Activated T-helper 9 cell treated with anti-CD3 and anti-CD28 coated beads, Interleukin-2, amount 50 U/mL, for 16 hours (primary cell): Measurements from ENCODE around the gene SWAP70.
A peak's percentile ranks its signal among the peaks of the same experiment; 100 is the strongest.
"Not testable (repeated sequence)": the region's sequence is repeated elsewhere in the genome, so short reads cannot be mapped to it uniquely, and the experiment has no call there.

Experiments
- DNase-seq: peaks from one replicate; pipeline ENCODE4 v3.0.0-alpha.2; 2020; ENCODE audit warnings: low read depth

SWAP70 gene

DNA sequence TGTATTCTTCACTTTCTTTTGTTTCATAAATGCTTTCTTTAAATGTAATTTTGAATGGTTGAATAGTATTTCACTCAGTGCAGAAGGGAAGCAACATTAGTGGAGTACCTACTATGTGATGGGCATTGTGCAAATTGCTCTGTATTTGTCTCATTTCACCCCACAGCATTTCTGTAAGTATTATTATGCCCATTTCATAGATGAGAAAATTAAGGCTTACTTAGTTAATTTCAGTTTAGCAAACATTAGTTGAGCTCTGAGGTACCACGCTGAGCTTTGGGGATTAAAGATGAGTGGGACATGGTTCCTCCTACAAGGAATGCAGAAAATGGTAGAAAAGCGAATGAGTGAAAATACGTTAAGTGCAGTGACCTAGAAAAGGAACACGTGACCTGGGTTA lies 58.1 kb downstream of the SWAP70 start:
- DNase-seq, result no peak

GRCh38 chr11:9722893-9723292 lies 59.0 kb downstream of the SWAP70 start:
- no peak for DNase-seq

DNA sequence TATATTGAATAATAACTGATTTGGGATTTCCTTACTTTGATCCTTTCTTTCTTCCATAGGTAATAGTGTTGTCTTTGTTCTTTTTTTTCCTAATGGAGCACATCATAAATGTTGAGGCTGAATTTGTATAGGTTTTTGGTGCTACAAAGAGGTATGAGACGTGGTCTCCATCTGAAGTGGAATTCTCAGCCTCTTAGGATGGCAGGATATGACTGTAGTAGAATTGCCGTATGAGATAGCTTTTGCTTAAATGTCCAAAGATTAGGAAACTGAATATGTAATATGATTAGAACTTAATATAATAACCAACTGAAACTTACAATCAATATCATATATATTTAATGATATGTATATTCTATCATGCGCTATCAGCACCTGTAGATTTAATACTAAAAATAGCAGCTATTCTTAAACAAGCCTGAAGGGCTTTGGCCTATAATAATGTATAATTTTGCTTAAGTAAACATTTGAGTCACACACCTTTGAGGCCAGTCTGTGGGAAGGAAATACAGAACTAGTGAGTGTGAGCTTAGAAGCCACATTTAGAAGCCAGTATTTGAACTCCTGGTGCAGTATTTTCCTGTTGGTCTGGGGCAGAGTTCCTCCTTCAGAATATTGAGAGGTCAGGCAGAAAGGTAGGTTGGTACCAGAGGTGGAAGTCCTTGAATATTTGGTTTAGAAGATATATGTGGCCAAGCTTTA lies 62.6 kb downstream of the SWAP70 start:
- no peak for DNase-seq

DNA sequence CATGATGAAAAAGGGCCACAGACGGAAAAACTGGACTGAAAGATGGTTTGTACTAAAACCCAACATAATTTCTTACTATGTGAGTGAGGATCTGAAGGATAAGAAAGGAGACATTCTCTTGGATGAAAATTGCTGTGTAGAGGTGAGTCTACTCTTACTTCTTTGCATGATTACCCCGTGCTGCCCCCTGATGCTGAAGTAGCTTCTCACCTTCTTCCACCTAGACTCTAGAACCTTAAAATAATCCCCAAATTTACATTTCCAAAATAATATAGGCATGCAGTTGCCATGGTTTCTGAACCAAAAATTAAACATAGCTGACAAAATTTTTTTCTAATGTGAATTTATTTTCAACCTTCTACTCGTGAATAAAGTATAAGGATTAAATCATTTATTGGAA lies 64.2 kb downstream of the SWAP70 start:
- DNase-seq, result no peak

DNA sequence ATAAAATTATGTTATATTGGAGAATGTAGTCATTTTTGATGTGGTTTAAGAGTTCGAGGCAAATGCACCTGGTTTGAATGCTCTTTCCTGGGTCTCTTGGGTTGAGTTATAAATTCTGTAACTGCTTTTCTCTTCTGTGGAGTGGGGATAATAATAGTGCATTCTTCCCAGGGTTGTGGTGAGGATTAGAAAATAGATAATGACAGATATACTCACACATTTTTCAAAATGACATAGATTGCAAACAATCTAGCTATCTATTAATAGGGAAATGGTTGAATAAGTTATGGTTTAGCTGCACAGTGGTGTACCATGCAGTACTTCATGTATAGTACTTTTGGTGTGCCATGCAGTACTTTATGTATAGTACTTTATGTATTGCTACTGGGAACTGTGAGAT lies 67.4 kb downstream of the SWAP70 start:
- no peak for DNase-seq

GRCh38 chr11:9732453-9732852 lies 68.6 kb downstream of the SWAP70 start:
- no peak for DNase-seq

DNA sequence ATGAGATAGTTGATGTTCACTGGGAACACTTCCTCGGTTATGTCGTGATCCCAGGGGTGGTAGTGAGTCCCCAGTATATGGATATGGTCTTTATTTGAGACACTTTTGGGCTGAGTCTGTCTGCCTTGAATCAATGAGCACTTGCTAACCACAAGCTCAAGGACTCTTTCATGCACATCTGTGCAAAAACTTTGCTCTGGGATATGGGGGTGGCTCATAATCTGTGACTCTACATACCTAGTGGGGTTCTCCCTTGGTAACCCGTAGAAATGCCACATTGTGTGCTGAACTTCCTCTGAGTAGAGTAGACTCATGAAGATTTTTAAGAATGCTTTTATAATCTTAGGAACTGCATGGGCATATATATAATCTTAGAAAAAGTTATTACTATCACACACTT lies 69.3 kb downstream of the SWAP70 start:
- no peak for DNase-seq

- DNase-seq, result no peak
These were observed 71.4 kb downstream of the SWAP70 start for GRCh38 chr11:9735236-9735635.

DNA sequence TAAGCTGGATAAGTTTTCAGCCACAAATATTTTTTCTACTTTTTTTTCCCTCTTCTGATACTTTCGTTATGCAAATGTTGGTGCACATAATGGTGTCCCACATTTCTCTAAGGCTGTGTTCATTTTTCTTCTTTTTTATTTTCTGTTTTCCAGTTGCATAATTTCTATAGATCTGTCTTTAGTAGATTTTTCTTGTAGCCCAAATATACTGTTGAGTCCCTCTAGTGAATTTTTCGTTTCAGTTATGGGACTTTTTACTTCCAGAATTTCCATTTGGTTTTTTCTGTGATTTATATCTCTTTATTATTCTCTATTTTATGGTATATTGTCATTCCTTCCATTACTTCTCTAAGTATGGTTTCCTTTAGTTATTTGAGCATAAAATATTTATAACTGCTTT lies 72.0 kb downstream of the SWAP70 start:
- DNase-seq, result no peak

DNA sequence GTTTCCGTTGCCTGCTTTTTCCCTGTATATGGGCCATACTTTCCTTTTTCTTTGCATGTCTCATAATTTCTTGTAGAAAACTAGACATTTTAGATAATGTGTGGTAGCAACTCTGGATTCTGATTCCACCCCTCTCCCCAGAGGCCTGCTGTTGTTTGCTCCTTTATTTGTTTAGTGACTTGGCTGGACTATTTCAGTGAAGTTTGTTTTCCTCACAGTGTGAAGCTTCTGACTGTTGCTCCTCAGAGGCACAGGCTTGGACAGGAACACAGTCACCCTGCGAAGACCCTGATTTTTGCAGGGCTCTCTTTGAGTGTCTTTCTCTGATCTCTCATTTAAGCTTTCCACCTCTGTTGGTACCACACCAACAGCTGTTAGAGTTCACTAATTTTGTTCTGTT lies 72.5 kb downstream of the SWAP70 start:
- DNase-seq, result no peak

DNA sequence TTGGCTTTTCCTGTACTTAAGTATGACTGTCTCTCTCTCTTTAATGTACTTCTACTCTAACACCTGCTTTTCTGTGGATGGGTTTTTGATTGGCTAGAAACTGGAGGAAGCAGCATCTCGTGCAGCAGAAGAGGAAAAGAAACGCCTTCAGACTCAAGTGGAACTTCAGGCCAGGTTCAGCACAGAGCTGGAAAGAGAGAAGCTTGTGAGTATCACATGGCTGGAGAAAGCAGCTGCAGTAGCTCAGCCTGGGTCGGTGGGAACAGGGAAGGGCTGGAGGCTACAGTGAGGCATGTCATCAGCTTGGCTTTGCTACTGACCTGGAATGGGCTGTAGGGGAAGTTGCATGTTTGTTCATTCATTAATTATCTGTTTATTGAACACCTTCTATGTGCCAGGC lies 74.2 kb downstream of the SWAP70 start:
- DNase-seq, result no peak

- no peak for DNase-seq
These were observed 74.8 kb downstream of the SWAP70 start for GRCh38 chr11:9738707-9739106.

DNA sequence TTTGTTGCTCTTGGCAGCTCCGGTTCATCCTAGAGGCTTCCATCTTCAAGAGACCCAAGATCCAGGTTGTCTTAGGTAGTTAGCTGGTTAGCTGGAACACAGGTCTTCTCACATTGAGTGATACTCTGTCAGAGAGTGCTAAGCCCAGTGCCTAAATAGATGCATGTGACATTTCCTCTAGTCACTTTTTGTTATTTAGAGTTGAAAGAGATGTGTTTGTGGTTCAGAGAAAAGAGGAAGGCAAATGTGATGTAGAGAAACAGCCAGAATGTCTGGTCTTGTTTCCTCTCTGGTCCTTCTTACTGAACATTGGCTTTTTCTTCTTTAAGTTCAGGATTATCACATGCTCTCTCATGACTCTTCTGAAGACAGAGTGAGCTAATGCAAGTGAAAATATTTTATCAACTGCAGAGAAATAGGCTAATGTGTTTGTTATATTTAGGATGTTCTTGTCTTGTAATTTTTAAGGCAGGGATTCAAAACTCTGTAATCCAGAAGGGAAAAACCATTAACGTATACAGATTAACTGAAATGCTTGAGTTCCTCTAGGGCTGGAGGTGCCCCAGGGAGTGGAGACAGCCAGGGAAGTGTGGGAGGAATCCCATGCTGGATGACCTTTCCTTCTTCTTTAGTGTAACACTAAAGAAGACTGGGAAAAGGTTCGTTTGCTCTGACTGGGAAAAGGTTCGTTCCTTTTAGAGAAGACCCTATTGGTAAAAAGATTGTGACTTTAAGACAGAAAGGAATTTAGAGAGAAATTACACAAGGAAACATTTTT lies 75.4 kb downstream of the SWAP70 start:
- no peak for DNase-seq

DNA sequence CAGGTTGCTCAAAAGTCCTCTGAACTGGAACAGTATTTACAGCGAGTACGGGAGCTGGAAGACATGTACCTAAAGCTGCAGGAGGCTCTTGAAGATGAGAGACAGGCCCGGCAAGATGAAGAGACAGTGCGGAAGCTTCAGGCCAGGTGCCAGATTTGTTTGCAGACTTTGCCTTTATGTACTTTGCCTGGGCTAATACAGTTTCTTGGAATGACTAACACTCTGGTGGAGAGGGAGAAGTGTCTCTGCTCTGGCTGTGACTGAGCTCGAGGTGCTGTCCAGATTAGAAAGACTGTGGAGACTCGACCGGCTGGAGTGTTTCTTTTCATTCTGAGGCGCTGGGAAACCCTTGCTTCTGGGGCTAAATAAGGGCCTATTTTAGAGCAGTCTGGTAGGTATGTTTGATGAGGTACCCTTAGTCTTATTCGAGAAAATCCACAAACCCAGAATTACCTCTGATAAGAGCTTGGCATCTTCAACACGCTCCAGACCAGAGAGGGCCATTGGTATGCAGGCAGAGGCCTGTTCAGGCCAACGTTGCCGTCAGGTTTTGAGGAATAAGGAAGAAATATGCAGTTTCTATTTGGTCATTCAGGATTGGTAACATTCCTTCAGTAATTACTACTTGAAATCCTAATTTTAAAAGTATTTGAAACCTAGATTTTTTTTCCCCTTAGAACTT lies 76.5 kb downstream of the SWAP70 start:
- no peak for DNase-seq

GRCh38 chr11:9741260-9741659 lies 77.4 kb downstream of the SWAP70 start:
- DNase-seq, result no peak

- DNase-seq, result not testable (repeated sequence)
These were observed 79.6 kb downstream of the SWAP70 start for GRCh38 chr11:9743512-9743911.

DNA sequence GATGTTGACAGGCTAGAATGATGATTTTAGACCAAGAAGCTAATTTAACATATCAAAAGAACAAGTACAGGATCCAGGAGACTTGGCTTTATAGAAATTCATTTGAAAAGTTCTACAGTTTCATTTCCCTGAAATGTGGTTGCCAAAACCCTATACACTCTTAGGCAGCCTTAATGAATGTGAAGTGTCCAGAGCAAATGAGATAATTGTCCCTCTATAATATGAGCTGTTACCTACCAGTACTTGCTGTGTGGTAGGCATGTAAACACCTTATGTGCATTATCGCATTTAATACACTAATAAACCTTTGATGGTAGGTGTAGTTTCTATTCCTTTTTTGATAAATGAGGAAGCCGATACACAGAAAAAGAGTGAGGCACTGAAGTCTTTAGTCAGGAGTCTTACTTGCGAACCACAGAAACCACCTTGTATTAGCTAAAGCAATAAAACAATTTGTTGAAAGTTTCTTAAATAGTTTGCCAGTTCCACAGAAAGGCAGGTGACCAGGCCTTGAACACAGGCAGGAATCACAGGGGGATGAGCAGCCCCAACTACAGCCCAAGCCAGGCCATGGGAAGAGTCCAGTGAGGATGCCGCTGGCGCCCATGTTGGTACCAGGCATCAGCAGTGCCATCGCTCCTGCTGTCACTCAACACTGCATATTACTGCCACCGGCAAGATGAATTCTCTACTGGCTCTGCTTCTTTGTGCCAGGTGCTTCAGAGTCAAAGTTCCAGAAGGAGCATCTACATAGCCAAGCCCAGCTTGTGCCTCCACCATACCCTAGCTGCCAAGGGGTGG lies 81.7 kb downstream of the SWAP70 start:
- DNase-seq, result no peak

DNA sequence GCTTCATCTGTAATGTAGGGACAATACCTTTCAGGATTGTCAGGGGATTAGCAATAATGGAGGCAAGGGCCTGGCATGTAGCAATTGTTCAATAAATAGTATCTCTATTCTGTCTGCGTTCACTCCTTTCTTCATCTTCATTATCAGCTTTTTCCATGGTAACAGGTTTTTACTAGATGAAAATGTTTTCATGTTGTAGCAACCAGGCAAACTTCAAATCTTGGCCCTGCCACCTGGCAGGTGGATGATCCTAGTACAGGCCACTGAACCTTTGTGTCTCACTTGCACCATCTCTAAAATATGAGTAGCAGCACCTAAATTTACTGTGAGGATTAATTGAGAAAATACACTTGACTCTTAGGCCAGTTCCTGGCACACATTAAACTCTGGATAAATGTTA lies 83.4 kb downstream of the SWAP70 start:
- DNase-seq, result no peak

DNA sequence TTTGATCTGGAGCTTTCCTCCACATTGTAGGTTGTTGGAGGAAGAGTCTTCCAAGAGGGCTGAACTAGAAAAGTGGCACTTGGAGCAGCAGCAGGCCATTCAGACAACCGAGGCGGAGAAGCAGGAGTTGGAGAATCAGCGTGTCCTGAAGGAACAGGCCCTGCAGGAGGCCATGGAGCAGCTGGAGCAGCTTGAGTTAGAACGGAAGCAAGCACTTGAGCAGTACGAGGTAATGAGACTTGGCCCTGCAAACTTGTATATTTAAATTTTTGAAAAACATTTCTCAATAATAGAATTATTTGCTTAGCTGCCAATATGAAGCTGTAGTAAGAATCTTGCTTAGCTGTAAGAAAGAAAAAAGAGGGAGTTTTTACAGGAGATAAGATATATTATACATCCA lies 84.0 kb downstream of the SWAP70 start:
- DNase-seq, result no peak

DNA sequence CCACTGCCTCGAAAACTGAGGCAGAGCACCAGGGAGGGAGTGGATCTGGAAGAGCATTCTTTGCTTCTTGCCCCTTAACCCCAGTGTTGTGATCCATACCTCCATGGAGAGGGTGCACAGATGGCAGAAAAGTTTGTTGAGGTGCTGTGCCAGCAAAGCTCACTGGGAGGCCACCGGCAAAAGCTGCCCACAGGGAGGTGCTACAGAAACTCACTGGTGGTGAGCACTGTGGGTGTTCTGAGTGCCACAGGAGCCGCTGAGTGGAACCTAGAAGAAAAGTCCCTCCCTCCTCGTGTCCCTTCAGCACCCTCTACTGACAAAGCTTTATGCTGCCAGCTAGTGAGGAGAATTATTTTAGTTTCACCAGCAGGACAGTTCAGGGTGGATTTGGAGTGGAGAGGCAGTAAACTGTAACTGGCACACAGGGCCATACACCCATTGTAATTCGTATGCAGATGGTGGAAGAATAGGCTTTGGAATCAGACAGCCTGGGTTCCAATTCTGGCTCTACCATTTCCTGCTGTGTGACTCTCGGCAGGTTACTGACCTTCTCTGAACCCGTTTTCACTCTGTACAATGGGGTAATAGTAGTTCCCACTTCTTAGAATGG lies 84.6 kb downstream of the SWAP70 start:
- peak; percentile 29 for DNase-seq

- no peak for DNase-seq
These were observed 86.7 kb downstream of the SWAP70 start for GRCh38 chr11:9750551-9750950.

GRCh38 chr11:9752091-9752490 lies 88.2 kb downstream of the SWAP70 start:
- no peak for DNase-seq
